ENCODE results near the gene LMF1.

DNA sequence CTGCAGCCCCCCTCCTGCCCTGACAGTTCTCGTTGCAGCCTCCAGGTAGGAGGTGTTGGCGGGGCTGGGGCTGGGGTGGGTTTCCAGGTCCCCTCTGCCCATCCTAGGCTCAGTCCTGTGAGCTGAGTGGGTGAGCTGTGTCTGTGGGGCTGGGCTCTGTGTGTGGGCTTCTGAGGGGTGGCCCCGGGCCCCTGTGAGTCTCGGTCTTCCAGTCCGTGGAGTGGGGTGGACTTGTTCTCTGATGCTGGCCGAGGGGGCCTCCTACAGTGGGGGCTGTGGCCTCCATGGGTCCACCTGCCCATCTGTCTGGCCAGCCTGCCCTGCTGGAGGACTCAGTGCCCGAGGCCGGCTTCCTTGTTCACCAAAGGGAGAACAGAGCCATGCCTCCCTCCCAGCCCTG lies 43.4 kb upstream of the LMF1 start:
- TF ChIP-seq, protein P1, sequence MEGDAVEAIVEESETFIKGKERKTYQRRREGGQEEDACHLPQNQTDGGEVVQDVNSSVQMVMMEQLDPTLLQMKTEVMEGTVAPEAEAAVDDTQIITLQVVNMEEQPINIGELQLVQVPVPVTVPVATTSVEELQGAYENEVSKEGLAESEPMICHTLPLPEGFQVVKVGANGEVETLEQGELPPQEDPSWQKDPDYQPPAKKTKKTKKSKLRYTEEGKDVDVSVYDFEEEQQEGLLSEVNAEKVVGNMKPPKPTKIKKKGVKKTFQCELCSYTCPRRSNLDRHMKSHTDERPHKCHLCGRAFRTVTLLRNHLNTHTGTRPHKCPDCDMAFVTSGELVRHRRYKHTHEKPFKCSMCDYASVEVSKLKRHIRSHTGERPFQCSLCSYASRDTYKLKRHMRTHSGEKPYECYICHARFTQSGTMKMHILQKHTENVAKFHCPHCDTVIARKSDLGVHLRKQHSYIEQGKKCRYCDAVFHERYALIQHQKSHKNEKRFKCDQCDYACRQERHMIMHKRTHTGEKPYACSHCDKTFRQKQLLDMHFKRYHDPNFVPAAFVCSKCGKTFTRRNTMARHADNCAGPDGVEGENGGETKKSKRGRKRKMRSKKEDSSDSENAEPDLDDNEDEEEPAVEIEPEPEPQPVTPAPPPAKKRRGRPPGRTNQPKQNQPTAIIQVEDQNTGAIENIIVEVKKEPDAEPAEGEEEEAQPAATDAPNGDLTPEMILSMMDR (IDR thresholded peaks at IDR 0.05) = no peak
- TF ChIP-seq POLR2AphosphoS5 (IDR thresholded peaks at IDR 0.05) (no peak), POLR2A (IDR thresholded peaks at IDR 0.05) (no peak)
